ENCODE measurements around the gene LIFR.

Gene LIFR

GRCh38 chr5:38434966-38435705 is 121.3 kb downstream of the LIFR start:
- DNase-seq, result no peak

- DNase-seq, result no peak
Observed at GRCh38 chr5:38433160-38433861, 123.1 kb downstream of the LIFR start.

GRCh38 chr5:38431242-38431853 is 125.1 kb downstream of the LIFR start:
- no peak for DNase-seq

GRCh38 chr5:38426986-38427950 is 129.2 kb downstream of the LIFR start:
- no peak for DNase-seq

GRCh38 chr5:38426490-38426889 is 130.0 kb downstream of the LIFR start:
- no peak for DNase-seq
